Measurements from ENCODE around the gene L1TD1.
A peak's percentile ranks its signal among the peaks of the same experiment; 100 is the strongest.

Gene L1TD1

GRCh38 chr1:62229932-62230331, 35.3 kb downstream of the L1TD1 start:
- H3K4me3 ChIP-seq (replicated peaks; ENCODE audit: low read depth, low read length), result no peak overlapping the region
- no peak for DNase-seq (ENCODE audit: extremely low read depth, low read depth)
- no peak for TF ChIP-seq CTCF (IDR thresholded peaks at IDR 0.05; ENCODE audit: low read depth, low read length, missing control alignments)

DNA sequence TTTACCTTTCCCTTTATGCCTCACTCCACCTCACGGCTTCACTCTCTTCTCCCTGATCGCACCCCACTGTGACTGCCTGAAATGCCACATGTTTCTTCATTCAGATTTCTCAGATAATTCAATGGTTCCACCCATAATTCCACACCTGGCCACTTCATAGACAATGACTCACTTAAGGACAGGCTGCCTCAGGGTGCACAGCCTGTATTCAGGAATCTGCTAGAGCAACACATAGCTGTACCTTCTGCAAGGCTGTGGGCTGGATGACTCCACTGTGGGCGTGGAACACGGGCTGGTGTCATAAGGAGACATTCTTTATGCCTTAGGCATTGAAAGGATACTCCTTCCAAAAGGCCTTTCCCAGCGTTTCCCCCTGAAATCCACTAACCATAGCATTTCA, 36.1 kb downstream of the L1TD1 start:
- DNase-seq (ENCODE audit: extremely low read depth, low read depth), result peak; percentile 22
- no peak overlapping the region for H3K4me3 ChIP-seq (replicated peaks; ENCODE audit: low read depth, low read length)
- no peak for TF ChIP-seq CTCF (IDR thresholded peaks at IDR 0.05; ENCODE audit: low read depth, low read length, missing control alignments)

DNA sequence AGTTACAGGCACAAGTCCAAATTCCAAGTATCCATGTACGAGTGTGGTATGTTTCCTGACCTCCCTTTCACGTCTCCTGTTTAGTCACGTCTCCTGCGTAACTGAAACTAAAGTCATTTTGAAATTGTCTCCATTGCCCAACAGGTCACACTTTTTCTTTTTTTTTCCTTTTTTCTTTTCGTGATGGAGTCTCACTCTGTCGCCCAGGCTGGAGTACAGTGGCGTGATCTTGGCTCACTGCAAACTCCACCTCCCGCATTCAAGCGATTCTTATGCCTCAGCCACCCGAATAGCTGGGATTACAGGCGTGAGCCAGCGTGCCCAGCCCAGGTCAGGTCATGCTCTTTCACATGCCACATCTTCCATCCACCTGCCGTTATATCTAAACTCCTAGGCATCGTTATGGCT, 38.2 kb downstream of the L1TD1 start:
- TF ChIP-seq CTCF (IDR thresholded peaks at IDR 0.05; ENCODE audit: low read depth, low read length, missing control alignments), result no peak
- DNase-seq (ENCODE audit: extremely low read depth, low read depth), result no peak

DNA sequence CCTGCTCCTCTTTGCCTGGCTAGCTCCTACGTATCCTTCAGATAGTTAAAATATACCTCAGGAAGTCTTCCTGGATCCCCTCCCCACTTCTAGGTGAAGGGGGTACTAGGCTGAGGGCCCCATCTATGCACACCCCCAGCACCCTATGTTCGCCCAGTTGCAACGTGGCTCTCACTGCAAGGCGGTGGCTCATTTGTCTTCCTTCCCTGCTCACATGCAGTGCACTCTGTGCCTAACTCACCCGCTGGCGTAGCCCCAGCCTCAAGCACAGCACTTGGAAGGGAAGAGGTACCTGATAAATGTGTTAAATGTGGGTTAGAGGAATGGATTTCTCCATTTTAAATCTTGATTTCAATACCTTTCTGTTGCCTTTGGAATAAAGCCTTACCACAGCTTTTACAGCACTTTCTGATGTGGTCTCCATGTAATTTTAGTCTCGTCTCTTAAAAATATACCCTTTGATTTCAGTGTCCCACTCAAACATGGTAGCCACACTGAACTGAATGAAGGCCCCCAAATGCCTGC, 39.3 kb downstream of the L1TD1 start:
- TF ChIP-seq CTCF (IDR thresholded peaks at IDR 0.05; ENCODE audit: low read depth, low read length, missing control alignments), result no peak
- no peak overlapping the region for H3K4me3 ChIP-seq (replicated peaks; ENCODE audit: low read depth, low read length)
- DNase-seq (ENCODE audit: extremely low read depth, low read depth), result no peak

More for the DNA sequence above, 38.2 kb downstream of the L1TD1 start:
- no peak overlapping the region for H3K4me3 ChIP-seq (replicated peaks; ENCODE audit: low read depth, low read length)

DNA sequence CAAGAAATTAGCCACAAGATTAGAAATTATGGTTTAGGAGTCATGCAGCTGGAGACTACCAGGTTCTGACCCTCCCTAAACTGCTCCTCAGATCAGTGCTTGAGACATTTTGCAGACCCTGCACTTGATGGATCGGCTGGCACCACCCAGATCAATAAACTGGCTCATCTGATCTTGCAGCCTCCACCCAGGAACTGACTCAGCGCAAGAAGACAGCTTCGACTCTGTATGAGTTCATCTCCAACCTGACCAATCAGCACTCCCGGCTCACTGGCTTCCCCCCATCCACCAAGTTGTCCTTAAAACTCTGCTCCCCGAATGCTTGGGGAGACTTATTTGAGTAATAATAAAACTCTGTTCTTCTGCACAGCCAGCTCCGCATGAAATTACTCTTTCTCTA, 40.0 kb downstream of the L1TD1 start:
- no peak for DNase-seq (ENCODE audit: extremely low read depth, low read depth)
- TF ChIP-seq CTCF (IDR thresholded peaks at IDR 0.05; ENCODE audit: low read depth, low read length, missing control alignments), result no peak
- no peak overlapping the region for H3K4me3 ChIP-seq (replicated peaks; ENCODE audit: low read depth, low read length)

DNA sequence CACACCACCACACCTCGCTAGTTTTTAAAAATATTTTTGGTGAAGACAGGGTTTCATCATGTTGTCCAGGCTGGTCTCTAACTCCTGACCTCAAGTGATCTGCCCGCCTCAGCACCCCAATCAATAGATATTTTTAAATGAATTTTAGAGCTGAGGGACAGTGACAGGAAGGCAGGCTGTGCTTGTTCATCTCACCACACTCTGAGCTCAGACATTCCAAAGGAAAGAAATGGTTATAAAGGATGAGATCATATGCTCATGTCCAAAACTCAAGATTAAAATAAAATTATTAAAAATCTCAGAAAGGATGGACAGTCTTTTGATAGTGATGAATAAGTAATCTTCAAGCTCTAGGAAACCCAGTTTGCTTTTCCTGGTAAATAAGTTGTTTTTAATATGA, 40.9 kb downstream of the L1TD1 start:
- no peak for DNase-seq (ENCODE audit: extremely low read depth, low read depth)
- no peak overlapping the region for H3K4me3 ChIP-seq (replicated peaks; ENCODE audit: low read depth, low read length)
- no peak for TF ChIP-seq CTCF (IDR thresholded peaks at IDR 0.05; ENCODE audit: low read depth, low read length, missing control alignments)

- H3K4me3 ChIP-seq (replicated peaks; ENCODE audit: low read depth, low read length), result no peak overlapping the region
- no peak for TF ChIP-seq CTCF (IDR thresholded peaks at IDR 0.05; ENCODE audit: low read depth, low read length, missing control alignments)
- DNase-seq (ENCODE audit: extremely low read depth, low read depth), result no peak
Measured at GRCh38 chr1:62237361-62237760, 42.7 kb downstream of the L1TD1 start.
